Non-pigmented ciliary epithelial cell (primary cell): ENCODE data around the gene PLA2R1.

Source experiments
- DNase-seq: peaks from one replicate; pipeline ENCODE4 v3.0.0-alpha.2; 2010; ENCODE audit warnings: low read depth

The PLA2R1 gene

DNA sequence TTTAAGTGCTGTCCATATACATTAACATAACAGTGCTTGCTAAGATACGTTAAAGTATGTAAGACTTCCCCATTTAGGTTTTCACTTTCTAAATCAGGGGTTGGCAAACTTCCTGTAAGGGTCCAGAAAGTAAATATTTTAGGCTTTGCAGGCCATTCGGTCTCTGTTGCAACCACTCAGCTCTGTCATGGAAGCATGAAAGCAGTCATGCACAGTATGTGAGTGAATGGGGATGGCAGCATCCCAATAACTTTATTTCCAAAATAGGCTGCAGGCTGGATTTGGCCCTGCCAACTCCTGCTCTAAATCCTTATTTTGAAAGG lies 128.7 kb downstream of the PLA2R1 start:
- DNase-seq, result no peak

DNA sequence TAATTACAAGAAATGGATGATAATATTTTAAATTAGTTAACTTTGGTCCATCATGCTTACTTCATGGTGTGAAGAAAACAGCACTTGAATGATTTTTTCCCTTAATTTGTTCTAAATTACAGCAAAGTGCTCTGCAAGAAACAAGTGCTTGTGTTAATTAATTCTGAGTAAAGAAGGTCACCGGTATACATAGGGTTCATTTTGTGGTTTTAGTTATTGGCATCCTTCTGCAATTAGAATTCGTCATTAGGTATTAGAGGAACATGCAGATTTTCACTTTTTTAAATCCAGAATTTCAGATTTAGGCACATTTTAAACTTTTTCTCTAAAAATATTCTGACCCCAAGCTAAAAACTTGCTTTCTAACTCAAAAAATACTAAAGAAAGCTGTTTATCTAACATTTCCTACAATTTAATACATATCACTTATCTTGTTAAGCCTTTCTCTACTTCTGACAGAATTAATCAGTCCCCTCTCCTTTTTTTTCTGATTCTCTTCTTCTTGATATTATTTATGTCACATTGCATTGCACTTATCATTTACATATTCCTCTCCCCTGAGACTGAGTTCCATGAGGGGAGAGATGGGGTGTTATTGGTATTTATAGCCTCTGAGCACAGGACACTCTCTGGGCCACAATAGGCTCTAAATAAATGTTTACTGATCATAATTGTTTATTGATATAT lies 129.2 kb downstream of the PLA2R1 start:
- DNase-seq, result no peak

DNA sequence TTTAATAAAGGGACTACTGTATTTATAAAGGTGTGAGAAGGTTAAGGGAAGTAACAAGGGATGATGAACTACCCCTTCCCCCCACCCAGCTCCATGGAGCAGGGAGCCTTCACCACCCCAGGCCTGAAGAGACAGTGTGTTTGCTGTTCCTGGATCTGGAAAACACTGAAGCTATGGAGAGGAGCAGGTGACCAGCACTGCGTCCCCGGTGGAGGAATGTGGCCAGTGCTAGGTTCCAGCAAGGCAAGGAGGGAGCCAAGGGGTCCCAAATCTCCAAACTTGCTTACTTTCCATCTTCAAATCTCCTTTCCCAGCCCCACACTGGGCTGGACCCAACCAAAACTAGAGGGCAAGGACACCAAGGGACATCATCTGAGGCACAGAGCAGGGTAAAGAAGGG lies 135.7 kb downstream of the PLA2R1 start:
- DNase-seq, result no peak

DNA sequence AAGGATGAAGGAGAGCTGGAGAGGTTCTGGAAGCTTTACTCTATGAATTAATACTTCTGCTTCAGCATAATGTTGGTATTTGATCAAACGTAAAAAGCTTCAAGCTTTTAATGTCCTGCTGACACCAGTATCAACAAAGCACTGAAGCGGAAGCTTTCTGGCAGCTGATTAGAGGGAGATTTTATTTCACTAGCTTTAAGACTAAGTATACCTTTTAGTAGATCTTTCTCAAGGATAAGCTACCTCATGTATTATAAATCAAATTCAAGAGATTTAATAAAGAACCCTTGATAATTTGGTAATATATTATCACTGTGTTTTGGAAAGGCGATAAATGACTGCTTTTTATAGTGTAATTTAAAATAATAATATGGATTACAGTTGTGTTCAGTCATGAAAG lies 136.4 kb downstream of the PLA2R1 start:
- DNase-seq, result no peak

DNA sequence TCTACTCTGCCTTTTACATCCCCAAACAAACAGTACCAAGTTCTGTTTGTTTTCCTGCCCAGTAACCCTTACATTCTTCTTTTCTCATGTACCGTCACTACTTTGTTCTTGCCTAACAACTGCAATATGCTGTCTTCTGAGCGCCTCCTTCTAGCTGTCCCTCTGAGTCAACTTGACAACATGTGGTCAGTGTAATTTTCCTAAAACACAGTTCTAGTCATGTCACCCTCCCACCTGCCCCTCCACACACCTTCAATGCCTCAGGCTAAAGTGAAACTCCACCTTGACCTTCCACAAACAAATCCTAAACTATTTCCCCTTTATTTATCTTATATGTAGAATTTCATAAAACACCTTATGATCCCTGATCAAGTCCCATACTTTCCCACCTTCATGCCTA lies 139.9 kb downstream of the PLA2R1 start:
- DNase-seq, result no peak

DNA sequence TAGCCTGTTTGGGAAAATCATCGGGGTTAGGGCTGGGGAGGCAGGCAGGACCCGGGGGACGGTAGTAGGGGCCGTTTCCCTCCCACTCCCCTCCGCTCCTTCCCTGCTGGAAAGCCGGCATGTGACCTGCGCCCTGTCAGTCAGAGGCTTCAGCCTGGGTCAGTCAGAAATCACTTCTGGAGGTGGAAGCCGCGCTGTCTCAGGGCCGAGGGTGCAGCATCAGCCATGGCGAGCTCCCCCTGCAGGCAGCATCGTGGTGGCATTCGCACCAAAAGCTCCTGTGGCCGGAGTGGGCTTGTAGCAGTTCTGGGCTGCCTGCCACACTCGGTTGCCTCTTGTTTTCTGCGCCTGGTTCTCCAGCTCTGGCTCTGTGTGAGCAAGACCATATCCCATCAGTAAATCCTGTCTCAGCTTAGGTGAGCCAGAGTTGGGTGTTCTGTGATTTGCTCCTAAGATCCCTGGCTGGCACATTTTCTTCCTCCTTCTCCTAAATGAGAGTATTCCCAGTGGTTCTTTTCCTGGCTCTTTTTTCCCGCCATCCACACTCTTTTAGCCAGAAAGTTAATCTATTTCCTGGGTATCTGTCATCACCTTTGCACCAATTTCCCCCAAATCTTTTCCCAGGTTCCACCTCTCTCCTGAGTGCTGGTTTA lies 140.5 kb downstream of the PLA2R1 start:
- DNase-seq, result no peak

DNA sequence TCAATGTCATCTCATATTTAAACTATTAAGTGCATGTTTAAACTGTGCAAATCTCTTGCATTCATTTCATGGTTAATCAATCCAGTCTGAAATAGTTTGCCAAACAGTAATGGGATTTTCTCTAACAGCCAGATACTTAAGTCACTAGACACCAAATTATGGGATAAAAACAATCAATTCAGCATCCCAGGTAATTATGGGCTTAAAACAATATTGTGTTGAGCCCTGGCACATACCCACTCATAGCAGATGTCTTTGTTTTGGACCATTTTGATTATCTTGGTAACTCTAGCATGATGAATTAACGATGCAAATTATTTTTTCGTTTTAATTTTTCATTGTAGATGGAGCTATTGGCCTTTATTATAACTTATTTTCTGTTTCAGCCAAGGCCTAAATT lies 145.9 kb downstream of the PLA2R1 start:
- DNase-seq, result no peak

DNA sequence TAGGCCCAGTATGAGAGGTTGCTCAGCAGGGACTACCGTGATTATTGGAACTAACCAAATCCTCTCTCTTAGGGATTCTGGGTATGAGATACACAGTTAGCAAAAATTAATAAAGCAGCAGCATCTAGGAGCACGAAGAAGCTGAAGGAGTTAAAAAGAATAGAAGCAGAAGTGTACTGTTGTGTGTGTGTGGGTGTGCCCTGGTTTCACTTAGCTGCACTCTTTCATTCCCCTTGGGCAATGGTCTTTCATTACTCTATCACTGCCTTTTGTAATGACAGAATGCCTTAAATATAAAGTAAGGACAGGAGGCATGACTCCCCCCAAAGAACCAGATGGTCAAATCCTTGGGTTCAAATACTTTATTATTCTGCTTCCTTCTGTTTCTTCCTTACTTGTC lies 148.5 kb downstream of the PLA2R1 start:
- DNase-seq, result no peak

DNA sequence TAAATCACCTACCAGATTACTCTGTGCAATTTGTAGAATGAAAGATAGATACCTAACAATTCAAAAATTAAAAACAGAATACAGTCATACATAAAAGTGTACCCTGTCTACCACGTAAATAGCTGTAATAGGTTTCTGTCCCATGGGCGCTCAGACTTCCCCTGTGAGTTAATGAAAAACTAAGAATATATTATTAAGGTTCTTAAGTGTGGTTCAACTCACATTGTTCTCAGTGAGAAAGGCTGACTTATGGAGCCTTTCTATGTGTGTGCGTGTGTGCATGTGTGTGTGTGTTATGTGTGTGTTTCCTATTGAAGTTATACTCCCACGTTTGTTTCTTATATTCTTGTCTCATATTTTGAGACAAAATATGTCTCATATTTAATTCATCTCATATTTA lies 149.8 kb downstream of the PLA2R1 start:
- no peak for DNase-seq

DNA sequence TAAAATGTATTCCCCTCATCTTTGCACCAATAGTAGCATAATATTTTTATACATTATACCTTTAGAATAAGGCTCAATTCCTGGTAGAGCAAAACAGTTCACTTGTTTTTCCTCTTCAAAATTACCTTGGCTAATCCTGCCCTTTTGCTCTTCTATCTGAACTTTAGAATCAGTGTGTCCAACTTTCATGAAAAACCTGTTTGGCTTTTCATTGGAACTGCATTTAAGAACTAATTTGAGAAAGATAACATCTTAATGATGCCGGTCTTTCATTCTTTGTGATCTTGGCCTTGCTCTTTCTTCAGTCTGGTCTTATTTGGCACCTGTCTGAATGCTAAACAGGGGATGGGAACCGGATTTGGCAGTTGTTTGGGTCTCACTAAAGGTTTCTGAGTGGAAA lies 151.5 kb downstream of the PLA2R1 start:
- DNase-seq, result no peak

DNA sequence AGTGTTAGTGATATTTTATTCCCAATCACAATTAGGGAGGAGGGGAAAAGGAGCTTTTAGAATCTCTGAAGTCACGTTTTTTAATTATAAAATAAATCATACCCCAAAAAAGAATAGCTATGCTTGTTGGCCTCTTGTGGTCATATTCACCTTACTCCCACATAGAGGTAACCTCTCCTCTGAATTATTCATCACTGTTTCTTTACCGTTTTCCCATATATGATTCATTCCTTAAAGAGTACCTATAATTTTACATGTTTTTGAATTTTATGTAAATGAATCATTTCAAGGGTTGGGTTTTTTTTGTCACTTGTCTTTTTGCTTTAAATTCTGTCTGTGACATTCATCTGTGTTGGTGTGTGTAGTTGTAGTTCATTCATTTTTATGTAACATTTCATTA lies 153.8 kb downstream of the PLA2R1 start:
- no peak for DNase-seq

DNA sequence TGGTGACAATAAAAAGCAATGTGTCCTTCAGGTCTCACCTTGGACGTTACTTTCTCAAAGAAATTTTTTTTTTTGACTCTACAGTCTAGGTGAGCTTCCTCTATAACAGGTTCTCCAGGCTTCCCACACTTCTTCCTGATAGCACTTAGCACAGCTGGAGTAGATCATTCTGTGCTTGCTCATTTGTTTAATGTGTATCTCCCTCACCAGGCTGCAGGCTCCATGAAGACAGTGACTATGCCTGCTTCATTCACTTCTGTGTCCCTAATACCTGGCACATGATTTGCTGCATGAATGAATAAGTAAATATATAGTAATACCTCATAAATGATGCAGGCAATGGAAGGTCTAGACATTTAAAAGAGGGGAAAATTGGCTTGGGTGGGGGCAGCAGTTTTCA lies 154.5 kb downstream of the PLA2R1 start:
- no peak for DNase-seq

DNA sequence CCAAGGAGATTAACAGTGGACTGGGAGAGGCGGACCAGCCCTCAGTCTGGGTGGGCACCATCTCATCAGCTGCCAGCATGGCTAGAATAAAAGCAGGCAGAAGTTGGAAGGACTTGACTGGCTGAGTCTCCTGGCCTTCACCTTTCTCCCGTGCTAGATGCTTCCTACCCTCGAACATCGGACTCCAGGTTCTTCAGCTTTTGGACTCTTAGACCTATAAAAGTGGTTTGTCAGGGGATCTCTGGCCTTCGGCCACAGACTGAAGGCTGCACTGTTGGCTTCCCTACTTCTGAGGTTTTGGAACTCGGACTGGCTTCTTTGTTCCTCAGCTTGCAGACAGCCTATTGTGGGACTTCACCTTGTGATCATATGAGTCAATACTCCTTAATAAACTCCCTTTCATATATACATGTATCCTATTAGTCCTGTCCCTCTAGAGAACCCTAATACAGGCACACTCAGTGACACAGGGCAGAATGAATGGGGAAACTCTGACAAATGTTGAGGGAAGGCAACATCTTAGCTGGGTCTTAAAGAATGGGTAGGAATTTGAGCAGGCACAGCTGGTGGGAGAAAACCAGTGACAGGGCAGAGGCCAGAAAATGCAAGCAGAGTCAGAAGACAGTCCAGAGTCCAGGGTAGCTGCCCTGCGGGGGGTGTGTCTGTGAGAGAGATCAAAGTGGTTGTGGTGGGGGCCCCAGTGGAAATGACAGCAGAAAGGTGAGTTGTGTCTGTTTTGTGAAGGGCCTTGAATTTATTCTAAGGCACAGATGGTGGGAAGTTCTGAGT lies 156.3 kb downstream of the PLA2R1 start:
- DNase-seq, result no peak

DNA sequence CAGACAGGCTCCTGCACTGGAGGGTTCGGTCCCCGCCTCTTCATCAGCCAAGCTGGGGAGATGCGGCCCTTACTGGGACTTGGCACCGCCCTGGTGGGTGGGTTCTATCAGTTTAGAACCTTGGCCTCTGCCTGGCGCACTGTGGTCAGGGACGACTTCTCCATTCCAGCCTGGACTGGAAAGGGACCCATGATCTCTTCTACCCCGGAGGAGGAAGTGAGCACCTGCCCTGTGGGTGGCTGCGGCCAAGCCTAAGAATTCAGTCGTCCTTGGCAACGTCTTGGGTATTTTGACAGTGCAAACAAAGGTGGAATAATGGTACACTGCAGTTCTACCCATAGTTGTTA lies 157.5 kb downstream of the PLA2R1 start:
- no peak for DNase-seq

DNA sequence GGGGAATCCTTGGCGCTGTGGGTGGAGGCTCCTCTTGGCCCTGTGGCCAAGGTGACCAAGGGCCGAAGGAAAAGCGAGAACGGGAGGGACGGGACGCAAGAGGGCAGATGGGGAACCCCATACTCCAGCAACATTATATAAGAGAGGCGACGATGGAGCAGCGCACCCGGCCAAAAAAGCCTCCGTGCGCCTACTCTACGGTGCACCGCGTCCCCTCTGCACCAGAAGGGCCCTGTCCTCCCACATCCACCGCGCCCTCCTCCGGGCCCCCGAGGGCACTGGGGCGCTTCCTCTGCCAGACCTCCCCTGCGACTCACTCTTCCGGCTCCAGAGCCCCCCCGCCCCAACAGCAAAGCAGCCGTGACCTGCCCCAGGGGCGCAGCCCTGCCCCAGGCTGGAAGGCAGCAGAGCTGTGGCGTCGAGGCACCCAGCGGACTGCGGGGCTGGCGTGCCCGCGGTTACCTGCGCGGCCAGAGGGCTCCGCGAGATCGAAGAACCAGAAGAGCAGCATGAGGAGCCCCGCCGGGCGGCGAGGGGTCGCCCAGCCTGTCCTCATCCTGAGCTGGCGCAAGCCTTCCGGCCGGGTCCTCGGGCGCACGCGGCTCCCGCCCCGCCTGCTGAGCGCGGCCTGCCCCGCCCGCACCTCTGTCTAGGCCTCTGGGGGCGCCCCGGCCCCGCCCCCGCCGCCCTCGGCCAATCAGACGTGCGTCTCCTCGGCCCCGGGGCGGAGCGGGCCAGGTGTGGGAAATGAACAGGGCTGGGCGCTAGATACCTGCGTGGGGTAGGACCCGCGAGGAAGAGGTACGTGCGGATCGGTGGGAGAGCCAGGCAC lies 158.1 kb downstream of the PLA2R1 start, which contains the start of gene LY75:
LY75 (minus strand) TSS at position 630 of the 832 bp plus-strand sequence.
- no peak for DNase-seq

DNA sequence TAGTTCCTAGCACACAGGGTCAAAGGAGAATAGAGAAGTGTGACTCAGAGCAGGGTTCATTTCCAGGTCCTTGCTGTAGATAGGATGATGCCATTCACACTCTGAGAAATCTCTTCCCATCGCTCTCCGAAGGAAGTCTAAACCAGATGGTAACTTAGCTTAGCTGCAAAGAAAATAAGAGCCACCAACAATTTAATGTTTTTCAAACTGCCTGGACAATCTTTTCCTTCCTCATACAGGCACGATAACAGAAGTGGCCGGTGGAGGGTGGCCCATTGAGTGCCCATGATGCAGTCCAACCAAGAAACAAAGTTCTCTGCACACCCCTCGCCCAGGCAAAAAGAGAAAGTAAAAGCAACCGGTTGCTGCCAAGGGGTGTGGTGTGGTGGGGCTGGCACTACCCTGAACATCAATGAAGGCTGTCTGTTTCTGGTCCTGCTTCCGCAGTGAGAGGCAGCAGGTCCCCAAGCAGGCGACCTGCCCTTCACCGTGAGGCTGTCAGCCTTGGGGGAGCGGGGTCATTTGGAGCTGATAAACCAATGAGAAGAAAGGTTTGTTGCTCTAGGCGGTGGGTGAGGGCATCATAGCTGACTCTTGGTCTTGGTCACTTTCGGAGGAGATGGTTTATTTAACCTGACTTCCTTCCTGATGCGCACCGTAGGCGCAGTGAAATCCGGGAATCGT lies 158.8 kb downstream of the PLA2R1 start:
- no peak for DNase-seq

DNA sequence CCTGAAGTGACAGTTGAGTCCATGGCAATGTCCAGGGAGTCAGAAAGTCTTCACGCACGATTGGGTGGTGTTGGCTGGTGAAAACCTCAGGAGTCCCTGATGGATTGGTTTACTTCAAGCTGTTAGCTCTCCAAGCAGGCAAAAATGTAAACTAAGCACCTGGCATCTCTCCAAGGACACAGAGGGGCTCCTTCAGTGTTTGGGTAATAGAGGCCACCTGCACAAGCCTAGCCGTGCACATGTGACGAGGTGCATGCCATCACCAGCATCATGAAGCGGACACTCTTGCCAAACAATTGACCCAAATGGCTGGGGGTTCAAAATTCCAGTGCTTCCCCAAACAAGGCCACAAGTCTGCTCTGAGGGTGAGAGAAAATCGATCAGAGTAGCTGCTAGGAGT lies 159.7 kb downstream of the PLA2R1 start:
- no peak for DNase-seq

DNA sequence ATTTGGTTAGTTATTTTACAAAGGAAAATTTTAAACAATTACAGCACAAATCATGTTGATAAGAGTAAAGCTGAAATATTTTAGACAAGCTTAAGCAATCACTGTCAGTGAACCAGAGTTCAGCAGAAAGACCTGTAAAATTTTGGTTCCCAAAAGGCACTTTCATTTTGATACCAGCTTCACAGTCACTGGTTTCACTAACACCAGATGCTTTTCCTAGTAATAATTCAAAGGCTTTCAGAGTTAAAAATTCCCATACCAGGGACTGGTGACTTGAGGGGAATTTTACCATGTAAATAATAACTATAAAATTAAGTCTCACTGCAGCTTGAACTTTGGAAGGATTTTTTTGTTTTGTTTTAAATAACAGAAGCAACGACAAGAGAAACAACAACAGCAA lies 162.1 kb downstream of the PLA2R1 start:
- no peak for DNase-seq

DNA sequence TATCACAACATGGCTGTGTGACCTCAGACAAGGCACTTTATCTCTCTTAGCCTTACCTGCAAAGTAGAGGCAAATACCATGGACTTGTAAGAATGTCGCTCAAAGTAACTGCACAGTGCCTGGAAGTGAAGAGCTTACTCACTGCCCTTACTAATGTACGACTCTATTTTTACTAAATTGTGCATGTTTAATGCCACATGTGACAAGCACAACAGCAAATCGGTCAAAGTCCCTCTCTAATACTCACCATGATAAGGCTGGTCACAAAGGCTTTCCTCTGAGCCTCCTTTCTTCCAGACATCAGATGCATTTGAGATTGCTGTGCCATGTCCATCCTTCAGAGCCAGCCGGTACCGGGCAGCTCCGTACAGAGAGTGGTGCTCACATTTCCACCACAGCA lies 164.0 kb downstream of the PLA2R1 start:
- DNase-seq, result no peak

DNA sequence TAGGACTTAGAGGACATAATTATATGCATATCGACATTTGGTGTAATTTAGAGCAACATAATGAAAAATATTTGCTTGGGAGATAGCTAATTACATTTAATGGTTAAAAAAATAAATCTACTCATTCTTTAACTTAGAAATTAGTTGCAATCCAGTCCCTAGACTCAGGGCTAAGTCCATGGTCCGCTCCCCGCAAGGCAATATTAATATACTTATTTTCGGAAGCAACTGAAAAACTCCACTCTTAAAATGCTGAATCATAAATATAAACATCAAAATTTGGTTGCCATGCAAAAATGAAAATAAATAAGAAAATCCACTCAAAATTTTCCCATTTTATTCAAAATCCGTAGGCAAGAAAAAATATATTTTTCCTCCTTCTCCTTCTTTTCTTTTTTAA lies 164.7 kb downstream of the PLA2R1 start:
- DNase-seq, result no peak

DNA sequence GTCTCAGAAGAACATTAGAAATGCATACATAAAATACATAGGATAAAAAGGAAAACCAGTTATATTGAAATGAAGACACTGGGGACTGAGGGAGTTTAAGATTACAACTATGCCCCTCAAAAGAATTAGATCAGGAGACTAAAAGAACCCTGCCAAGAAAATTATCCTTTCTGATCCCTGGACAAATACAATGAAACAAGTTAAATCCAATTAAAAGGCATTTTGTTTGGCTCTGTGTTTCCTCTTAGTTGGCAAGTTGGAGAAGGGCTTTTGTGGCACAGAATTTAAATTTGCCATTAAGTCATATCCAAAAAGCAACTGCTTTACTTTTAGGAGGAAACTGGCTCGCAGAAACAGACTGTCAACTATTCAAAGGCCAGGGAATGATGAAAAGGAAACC lies 165.3 kb downstream of the PLA2R1 start:
- DNase-seq, result no peak
